Prostate gland (tissue), 2 donors: ENCODE results near the gene NOTCH1.

Experiments used
- POLR2A ChIP-seq: fragments of 450-650 bp; IDR thresholded peaks from one replicate; pipeline ENCODE4 v1.6.1; 2016; ENCODE audit warnings: antibody characterized with exemption, mild to moderate bottlenecking
- POLR2AphosphoS5 ChIP-seq: sonication (generic); formaldehyde crosslinking; IDR thresholded peaks from one replicate; pipeline ENCODE4 v1.6.1; 2017; ENCODE audit warnings: antibody characterized with exemption
- TF ChIP-seq, protein P1 (sequence below), 4 experiments: fragments of 200-600 bp in 2 of 4; fragments of 450-650 bp in 2 of 4; sonication (generic) in 2 of 4; IDR thresholded peaks; 1 replicate in 3 of 4; 2 replicates in 1 of 4; pipeline ENCODE4 v1.5.1; 2016 to 2019; ENCODE audit warnings: antibody characterized with exemption in 4 of 4, mild to moderate bottlenecking in 2 of 4, moderate library complexity in 2 of 4

GRCh38 chr9:136508729-136509500 is 36.9 kb downstream of the NOTCH1 start:
- TF ChIP-seq, protein P1, sequence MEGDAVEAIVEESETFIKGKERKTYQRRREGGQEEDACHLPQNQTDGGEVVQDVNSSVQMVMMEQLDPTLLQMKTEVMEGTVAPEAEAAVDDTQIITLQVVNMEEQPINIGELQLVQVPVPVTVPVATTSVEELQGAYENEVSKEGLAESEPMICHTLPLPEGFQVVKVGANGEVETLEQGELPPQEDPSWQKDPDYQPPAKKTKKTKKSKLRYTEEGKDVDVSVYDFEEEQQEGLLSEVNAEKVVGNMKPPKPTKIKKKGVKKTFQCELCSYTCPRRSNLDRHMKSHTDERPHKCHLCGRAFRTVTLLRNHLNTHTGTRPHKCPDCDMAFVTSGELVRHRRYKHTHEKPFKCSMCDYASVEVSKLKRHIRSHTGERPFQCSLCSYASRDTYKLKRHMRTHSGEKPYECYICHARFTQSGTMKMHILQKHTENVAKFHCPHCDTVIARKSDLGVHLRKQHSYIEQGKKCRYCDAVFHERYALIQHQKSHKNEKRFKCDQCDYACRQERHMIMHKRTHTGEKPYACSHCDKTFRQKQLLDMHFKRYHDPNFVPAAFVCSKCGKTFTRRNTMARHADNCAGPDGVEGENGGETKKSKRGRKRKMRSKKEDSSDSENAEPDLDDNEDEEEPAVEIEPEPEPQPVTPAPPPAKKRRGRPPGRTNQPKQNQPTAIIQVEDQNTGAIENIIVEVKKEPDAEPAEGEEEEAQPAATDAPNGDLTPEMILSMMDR (IDR thresholded peaks at IDR 0.05), result no peak
- TF ChIP-seq POLR2AphosphoS5, result no peak
- no peak for TF ChIP-seq POLR2A
